ENCODE results near the gene PKDCC. TPM values are rescaled to one million over a fixed set of nuclear protein-coding genes. Genes with fewer than 3 reads are reported as not detected.

Gene PKDCC
- total and polyA plus RNA-seq, 10 donors = 19.8 to 81.9 (median 44.4) TPM

- Histone ChIP-seq H3K27me3 (replicated peaks in 1 of 7) (no peaks in the 10 kb centered on the region), H3K4me3 (no peak overlapping the region), H3K4me1 (peaks cover 0 to 7% (median 0%) of the 10 kb centered on the region in 6 donors), H3K9me3 (peaks cover 0 to 20% (median 15%) of the 10 kb centered on the region in 8 donors), H3K36me3 (no peaks in the 10 kb centered on the region), H3K27ac (peak overlapping the region in 5 of 8 donors; percentile 6 to 62 (median 43))
- 68 to 81% (median 71%) methylated on average over 9 of the region's 9 CpGs for whole genome bisulfite sequencing, 5 donors
- intact Hi-C loops (cut with DNase I; ENCODE audit: low total_unique reads) = no loop called here
- no peak for DNase-seq
- TF ChIP-seq CTCF (IDR thresholded peaks at IDR 0.05 in 8 of 11, conservative IDR thresholded peaks at IDR 0.05 in 3 of 11) (no peak), POLR2AphosphoS5 (IDR thresholded peaks at IDR 0.05) (no peak), POLR2A (IDR thresholded peaks at IDR 0.05) (no peak)
Observed at GRCh38 chr2:41999592-42000281, 48.1 kb upstream of the PKDCC start.

GRCh38 chr2:42001711-42002201, 46.1 kb upstream of the PKDCC start:
- intact Hi-C loops (cut with DNase I; ENCODE audit: low total_unique reads) = no loop called here
- TF ChIP-seq CTCF (IDR thresholded peaks at IDR 0.05 in 8 of 11, conservative IDR thresholded peaks at IDR 0.05 in 3 of 11) (no peak), POLR2A (IDR thresholded peaks at IDR 0.05) (no peak), POLR2AphosphoS5 (IDR thresholded peaks at IDR 0.05) (no peak)
- Histone ChIP-seq H3K9me3 (peaks cover 0 to 30% (median 19%) of the 10 kb centered on the region in 8 donors), H3K4me3 (no peak overlapping the region), H3K36me3 (no peaks in the 10 kb centered on the region), H3K4me1 (peaks cover 0 to 7% (median 0%) of the 10 kb centered on the region in 6 donors), H3K27ac (no peak overlapping the region), H3K27me3 (replicated peaks in 1 of 7) (no peaks in the 10 kb centered on the region)
- WGBS, 5 donors = 78 to 86% (median 81%) methylated on average over 21 of the region's 21 CpGs
- DNase-seq = no peak

- no peaks in the 10 kb centered on the region for H3K36me3 ChIP-seq
- H3K4me3 ChIP-seq = no peak overlapping the region
- 89 to 96% (median 92%) methylated on average over 7 of the region's 7 CpGs for WGBS, 5 donors
- peaks cover 0 to 17% (median 6%) of the 10 kb centered on the region in 6 donors for H3K4me1 ChIP-seq
- H3K27ac ChIP-seq = no peak overlapping the region
- intact Hi-C loops (cut with DNase I; ENCODE audit: low total_unique reads) = no loop called here
- H3K9me3 ChIP-seq = peaks cover 0 to 30% (median 19%) of the 10 kb centered on the region in 8 donors
- H3K27me3 ChIP-seq (replicated peaks in 1 of 7) = no peaks in the 10 kb centered on the region
- TF ChIP-seq CTCF (IDR thresholded peaks at IDR 0.05 in 8 of 11, conservative IDR thresholded peaks at IDR 0.05 in 3 of 11) (no peak), POLR2AphosphoS5 (IDR thresholded peaks at IDR 0.05) (no peak), POLR2A (IDR thresholded peaks at IDR 0.05) (no peak)
- DNase-seq = no peak
Observed at GRCh38 chr2:42007551-42007950, 40.3 kb upstream of the PKDCC start.

GRCh38 chr2:42008241-42008921, 39.4 kb upstream of the PKDCC start:
- no peak for DNase-seq

More at GRCh38 chr2:42008241-42008921, 39.4 kb upstream of the PKDCC start:
- 82 to 91% (median 84%) methylated on average over 10 of the region's 10 CpGs for WGBS, 5 donors
- Histone ChIP-seq H3K27ac (no peak overlapping the region), H3K9me3 (peaks cover 0 to 23% (median 15%) of the 10 kb centered on the region in 8 donors), H3K4me3 (no peak overlapping the region), H3K4me1 (peaks cover 0 to 17% (median 6%) of the 10 kb centered on the region in 6 donors), H3K27me3 (replicated peaks in 1 of 7) (no peaks in the 10 kb centered on the region), H3K36me3 (no peaks in the 10 kb centered on the region)
- TF ChIP-seq POLR2A (IDR thresholded peaks at IDR 0.05) (no peak), POLR2AphosphoS5 (IDR thresholded peaks at IDR 0.05) (no peak), CTCF (IDR thresholded peaks at IDR 0.05 in 8 of 11, conservative IDR thresholded peaks at IDR 0.05 in 3 of 11) (no peak)
- intact Hi-C loops (cut with DNase I; ENCODE audit: low total_unique reads) = no loop called here
